Stimulated activated naive CD8-positive, alpha-beta T cell treated with anti-CD3 and anti-CD28 coated beads, Interleukin-15, Interleukin-2, amounts not matched to agents 100 ng/mL and 50 ng/mL, for 24 hours (primary cell): ENCODE measurements around the gene TCEAL3.
"Not testable (repeated sequence)": the region's sequence is repeated elsewhere in the genome, so short reads cannot be mapped to it uniquely, and the experiment has no call there.

ENCODE experiments used
- H3K27ac Mint-ChIP-seq: one replicate; pipeline ENCODE4 v1.8.0; 2021; ENCODE audit warnings: mild to moderate bottlenecking, mixed read lengths
- H3K27me3 Mint-ChIP-seq: one replicate; pipeline ENCODE4 v1.8.0; 2021; ENCODE audit warnings: mixed read lengths
- H3K36me3 Mint-ChIP-seq: one replicate; pipeline ENCODE4 v1.8.0; 2021; ENCODE audit warnings: low read depth, mixed read lengths
- H3K4me1 Mint-ChIP-seq: one replicate; pipeline ENCODE4 v1.8.0; 2021; ENCODE audit warnings: low read depth, mixed read lengths
- H3K4me3 Mint-ChIP-seq: one replicate; pipeline ENCODE4 v1.8.0; 2021; ENCODE audit warnings: mild to moderate bottlenecking, mixed read lengths
- H3K9me3 Mint-ChIP-seq: one replicate; pipeline ENCODE4 v1.8.0; 2021; ENCODE audit warnings: mixed read lengths

TCEAL3 gene

GRCh38 chrX:103607364-103608305 lies at the start of gene TCEAL3:
Gene TCEAL3 (plus strand): TSS chrX:103607963. CDS start chrX:103609065, 1,102 bp downstream.
- H3K27me3 Mint-ChIP-seq = peaks cover 4% of the 10 kb centered on the region
- peak within 1 kb of the TSS; percentile 76 for H3K4me3 Mint-ChIP-seq
- H3K27ac Mint-ChIP-seq = no peak within 1 kb of the TSS
- H3K9me3 Mint-ChIP-seq = no peaks in the 10 kb centered on the region
- peaks cover 5% of the 10 kb centered on the region for H3K36me3 Mint-ChIP-seq
- peaks cover 8% of the 10 kb centered on the region for H3K4me1 Mint-ChIP-seq

- Mint-ChIP-seq H3K27ac (no peak overlapping the region), H3K4me1 (peaks cover 2% of the 10 kb centered on the region), H3K36me3 (no peaks in the 10 kb centered on the region), H3K9me3 (no peaks in the 10 kb centered on the region), H3K4me3 (no peak overlapping the region), H3K27me3 (no peaks in the 10 kb centered on the region)
Observed at GRCh38 chrX:103560256-103560655, 47.5 kb upstream of the TCEAL3 start.

- Mint-ChIP-seq H3K9me3 (no peaks in the 10 kb centered on the region), H3K4me1 (peaks cover 2% of the 10 kb centered on the region), H3K4me3 (no peak overlapping the region), H3K27ac (no peak overlapping the region), H3K36me3 (no peaks in the 10 kb centered on the region), H3K27me3 (no peaks in the 10 kb centered on the region)
Observed at GRCh38 chrX:103562801-103563200, 45.0 kb upstream of the TCEAL3 start.

- no peak overlapping the region for H3K27ac Mint-ChIP-seq
- H3K9me3 Mint-ChIP-seq = no peaks in the 10 kb centered on the region
- no peaks in the 10 kb centered on the region for H3K27me3 Mint-ChIP-seq
- H3K36me3 Mint-ChIP-seq = no peaks in the 10 kb centered on the region
- H3K4me1 Mint-ChIP-seq = peaks cover 2% of the 10 kb centered on the region
- H3K4me3 Mint-ChIP-seq = no peak overlapping the region
Observed at GRCh38 chrX:103565197-103565596, 42.6 kb upstream of the TCEAL3 start.

GRCh38 chrX:103565752-103566151 lies 42.0 kb upstream of the TCEAL3 start:
- Mint-ChIP-seq H3K9me3 (no peaks in the 10 kb centered on the region), H3K4me1 (peaks cover 2% of the 10 kb centered on the region), H3K4me3 (no peak overlapping the region), H3K27me3 (no peaks in the 10 kb centered on the region), H3K36me3 (no peaks in the 10 kb centered on the region), H3K27ac (no peak overlapping the region)

- no peaks in the 10 kb centered on the region for H3K4me1 Mint-ChIP-seq
- H3K27ac Mint-ChIP-seq = no peak overlapping the region
- peaks cover 3% of the 10 kb centered on the region for H3K27me3 Mint-ChIP-seq
- H3K36me3 Mint-ChIP-seq = no peaks in the 10 kb centered on the region
- H3K4me3 Mint-ChIP-seq = no peak overlapping the region
- H3K9me3 Mint-ChIP-seq = no peaks in the 10 kb centered on the region
Observed at GRCh38 chrX:103571121-103571520, 36.6 kb upstream of the TCEAL3 start.

GRCh38 chrX:103571726-103572125 lies 36.0 kb upstream of the TCEAL3 start:
- Mint-ChIP-seq H3K4me3 (no peak overlapping the region), H3K27me3 (peaks cover 3% of the 10 kb centered on the region), H3K27ac (no peak overlapping the region), H3K9me3 (no peaks in the 10 kb centered on the region), H3K4me1 (no peaks in the 10 kb centered on the region), H3K36me3 (no peaks in the 10 kb centered on the region)

- H3K9me3 Mint-ChIP-seq = no peaks in the 10 kb centered on the region
- H3K4me1 Mint-ChIP-seq = no peaks in the 10 kb centered on the region
- no peak overlapping the region for H3K27ac Mint-ChIP-seq
- H3K36me3 Mint-ChIP-seq = no peaks in the 10 kb centered on the region
- H3K4me3 Mint-ChIP-seq = no peak overlapping the region
- peaks cover 3% of the 10 kb centered on the region for H3K27me3 Mint-ChIP-seq
Observed at GRCh38 chrX:103573202-103573601, 34.6 kb upstream of the TCEAL3 start.

GRCh38 chrX:103584596-103584995 lies 23.2 kb upstream of the TCEAL3 start:
- H3K4me3 Mint-ChIP-seq = peak overlapping the region; percentile 86
- H3K9me3 Mint-ChIP-seq = no peaks in the 10 kb centered on the region
- H3K4me1 Mint-ChIP-seq = peaks cover 9% of the 10 kb centered on the region
- H3K27ac Mint-ChIP-seq = no peak overlapping the region
- no peaks in the 10 kb centered on the region for H3K36me3 Mint-ChIP-seq
- peaks cover 4% of the 10 kb centered on the region for H3K27me3 Mint-ChIP-seq

GRCh38 chrX:103585411-103586313 lies 22.1 kb upstream of the TCEAL3 start, which contains the start of gene TCEAL4:
Gene TCEAL4 (plus strand): TSS chrX:103585515. CDS start chrX:103586676, 1,161 bp downstream.
- Mint-ChIP-seq H3K27ac (peak within 1 kb of the TSS; percentile 67), H3K4me1 (peaks cover 9% of the 10 kb centered on the region), H3K36me3 (no peaks in the 10 kb centered on the region), H3K27me3 (peaks cover 1% of the 10 kb centered on the region), H3K9me3 (no peaks in the 10 kb centered on the region), H3K4me3 (peak within 1 kb of the TSS; percentile 86)

- peaks cover 9% of the 10 kb centered on the region for H3K4me1 Mint-ChIP-seq
- no peaks in the 10 kb centered on the region for H3K9me3 Mint-ChIP-seq
- H3K36me3 Mint-ChIP-seq = no peaks in the 10 kb centered on the region
- no peaks in the 10 kb centered on the region for H3K27me3 Mint-ChIP-seq
- H3K4me3 Mint-ChIP-seq = peak overlapping the region; percentile 86
- H3K27ac Mint-ChIP-seq = no peak overlapping the region
Observed at GRCh38 chrX:103586314-103586646, 21.5 kb upstream of the TCEAL3 start.

- Mint-ChIP-seq H3K4me3 (peak overlapping the region; percentile 28), H3K27ac (no peak overlapping the region), H3K36me3 (no peaks in the 10 kb centered on the region), H3K9me3 (no peaks in the 10 kb centered on the region), H3K4me1 (peaks cover 9% of the 10 kb centered on the region), H3K27me3 (no peaks in the 10 kb centered on the region)
Observed at GRCh38 chrX:103586659-103587058, 21.1 kb upstream of the TCEAL3 start.

GRCh38 chrX:103592295-103592694 lies 15.5 kb upstream of the TCEAL3 start:
- not testable (repeated sequence) for H3K4me1 Mint-ChIP-seq, H3K27ac Mint-ChIP-seq, H3K9me3 Mint-ChIP-seq, H3K4me3 Mint-ChIP-seq, H3K27me3 Mint-ChIP-seq, H3K36me3 Mint-ChIP-seq

- not testable (repeated sequence) for H3K4me3 Mint-ChIP-seq, H3K9me3 Mint-ChIP-seq, H3K27ac Mint-ChIP-seq, H3K36me3 Mint-ChIP-seq, H3K4me1 Mint-ChIP-seq, H3K27me3 Mint-ChIP-seq
Observed at GRCh38 chrX:103595202-103595601, 12.6 kb upstream of the TCEAL3 start.
